ENCODE results near the gene DLK2. TPM values are rescaled to one million over a fixed set of nuclear protein-coding genes. Genes with fewer than 3 reads are reported as not detected.
"Not testable (repeated sequence)": the region's sequence is repeated elsewhere in the genome, so short reads cannot be mapped to it uniquely, and the experiment has no call there.

The DLK2 gene
- total RNA-seq, 2 donors from 2014 or later: not detected

- Histone ChIP-seq H3K36me3 (ENCODE audit: control insufficient read depth, insufficient read depth, low read length) (no peaks in the 10 kb centered on the region), H3K9me3 (ENCODE audit: control insufficient read depth, low read length) (no peaks in the 10 kb centered on the region), H3K9ac (ENCODE audit: extremely low read depth, low read length, poor library complexity, severe bottlenecking) (no peak overlapping the region), H3K4me3 (ENCODE audit: low read length) (no peak overlapping the region), H3K27ac (ENCODE audit: low read depth, low read length) (no peak overlapping the region), H3K27me3 (ENCODE audit: control insufficient read depth, insufficient read depth, low read length, poor library complexity, severe bottlenecking) (peaks cover 21% of the 10 kb centered on the region), H3K4me1 (ENCODE audit: control insufficient read depth, insufficient read depth, low read length) (no peaks in the 10 kb centered on the region)
- no peaks in the 10 kb centered on the region for H3K36me3 Mint-ChIP-seq (ENCODE audit: low read depth)
- H3K9me3 Mint-ChIP-seq: peaks cover 17% of the 10 kb centered on the region
- no peak for TF ChIP-seq CTCF (conservative IDR thresholded peaks at IDR 0.05)
- H3K4me3 Mint-ChIP-seq: no peak overlapping the region
- 81 to 100% methylated on average over 2 to 4 of the region's 5 CpGs for WGBS, 2 experiments (ENCODE audit: insufficient coverage in 1 of 2, insufficient read length in 1 of 2)
- no peak for DNase-seq
- no peak overlapping the region for H3K27ac Mint-ChIP-seq
- peaks cover 29% of the 10 kb centered on the region for H3K27me3 Mint-ChIP-seq (ENCODE audit: insufficient read depth)
- no peaks in the 10 kb centered on the region for H3K4me1 Mint-ChIP-seq
These were observed 35.2 kb downstream of the DLK2 start for GRCh38 chr6:43420012-43420709.

- Mint-ChIP-seq H3K4me1 (no peaks in the 10 kb centered on the region), H3K27ac (no peak overlapping the region), H3K4me3 (no peak overlapping the region), H3K27me3 (ENCODE audit: insufficient read depth) (peaks cover 30% of the 10 kb centered on the region), H3K36me3 (ENCODE audit: low read depth) (no peaks in the 10 kb centered on the region), H3K9me3 (peaks cover 2% of the 10 kb centered on the region)
- H3K9me3 ChIP-seq (ENCODE audit: control insufficient read depth, low read length): no peaks in the 10 kb centered on the region
- H3K9ac ChIP-seq (ENCODE audit: extremely low read depth, low read length, poor library complexity, severe bottlenecking): no peak overlapping the region
- TF ChIP-seq CTCF (conservative IDR thresholded peaks at IDR 0.05): no peak
- H3K27me3 ChIP-seq (ENCODE audit: control insufficient read depth, insufficient read depth, low read length, poor library complexity, severe bottlenecking): peaks cover 21% of the 10 kb centered on the region
- WGBS, 2 experiments (ENCODE audit: insufficient coverage in 1 of 2, insufficient read length in 1 of 2): 87 to 100% methylated on average over 2 to 4 of the region's 4 CpGs
- H3K36me3 ChIP-seq (ENCODE audit: control insufficient read depth, insufficient read depth, low read length): no peaks in the 10 kb centered on the region
- no peaks in the 10 kb centered on the region for H3K4me1 ChIP-seq (ENCODE audit: control insufficient read depth, insufficient read depth, low read length)
- no peak overlapping the region for H3K27ac ChIP-seq (ENCODE audit: low read depth, low read length)
- no peak overlapping the region for H3K4me3 ChIP-seq (ENCODE audit: low read length)
- DNase-seq: no peak
These were observed 38.4 kb downstream of the DLK2 start for GRCh38 chr6:43416935-43417334.

GRCh38 chr6:43415275-43415674 is 40.1 kb downstream of the DLK2 start:
- H3K27me3 ChIP-seq (ENCODE audit: control insufficient read depth, insufficient read depth, low read length, poor library complexity, severe bottlenecking): peaks cover 21% of the 10 kb centered on the region
- not testable (repeated sequence) for H3K4me1 Mint-ChIP-seq; H3K9ac ChIP-seq (ENCODE audit: extremely low read depth, low read length, poor library complexity, severe bottlenecking); H3K4me1 ChIP-seq (ENCODE audit: control insufficient read depth, insufficient read depth, low read length); H3K9me3 ChIP-seq (ENCODE audit: control insufficient read depth, low read length); H3K27ac ChIP-seq (ENCODE audit: low read depth, low read length); H3K36me3 Mint-ChIP-seq (ENCODE audit: low read depth); H3K9me3 Mint-ChIP-seq; DNase-seq; H3K27ac Mint-ChIP-seq; H3K4me3 ChIP-seq (ENCODE audit: low read length); H3K4me3 Mint-ChIP-seq; H3K36me3 ChIP-seq (ENCODE audit: control insufficient read depth, insufficient read depth, low read length)
- WGBS, 2 experiments (ENCODE audit: insufficient coverage in 1 of 2, insufficient read length in 1 of 2): 90 to 92% methylated on average over 1 to 6 of the region's 8 CpGs
- H3K27me3 Mint-ChIP-seq (ENCODE audit: insufficient read depth): peaks cover 29% of the 10 kb centered on the region

GRCh38 chr6:43413002-43413401 is 42.3 kb downstream of the DLK2 start:
- Mint-ChIP-seq H3K4me3 (no peak overlapping the region), H3K27ac (no peak overlapping the region), H3K4me1 (no peaks in the 10 kb centered on the region), H3K27me3 (ENCODE audit: insufficient read depth) (peaks cover 32% of the 10 kb centered on the region), H3K9me3 (no peaks in the 10 kb centered on the region), H3K36me3 (ENCODE audit: low read depth) (no peaks in the 10 kb centered on the region)
- Histone ChIP-seq H3K4me3 (ENCODE audit: low read length) (no peak overlapping the region), H3K4me1 (ENCODE audit: control insufficient read depth, insufficient read depth, low read length) (no peaks in the 10 kb centered on the region), H3K27me3 (ENCODE audit: control insufficient read depth, insufficient read depth, low read length, poor library complexity, severe bottlenecking) (peaks cover 12% of the 10 kb centered on the region), H3K36me3 (ENCODE audit: control insufficient read depth, insufficient read depth, low read length) (no peaks in the 10 kb centered on the region), H3K9me3 (ENCODE audit: control insufficient read depth, low read length) (no peaks in the 10 kb centered on the region), H3K9ac (ENCODE audit: extremely low read depth, low read length, poor library complexity, severe bottlenecking) (no peak overlapping the region), H3K27ac (ENCODE audit: low read depth, low read length) (no peak overlapping the region)
- no peak for TF ChIP-seq CTCF (conservative IDR thresholded peaks at IDR 0.05)
- DNase-seq: no peak
- 86 to 92% methylated on average over 2 of the region's 2 CpGs for WGBS, 2 experiments (ENCODE audit: insufficient coverage in 1 of 2, insufficient read length in 1 of 2)
